Measurements from ENCODE around the gene SLC25A36.

DNA sequence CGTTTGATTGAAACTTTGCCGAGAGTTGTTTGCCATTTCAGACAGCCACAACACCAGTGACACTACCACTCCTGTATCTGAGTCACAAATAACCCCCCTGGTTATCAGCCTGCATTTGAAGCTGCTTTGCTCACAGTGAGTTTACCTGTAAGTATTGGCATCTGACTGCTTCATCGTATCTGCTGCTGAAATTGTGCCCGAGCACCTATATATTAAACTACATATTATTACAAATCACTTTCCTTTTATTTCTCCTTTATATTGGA is 70.3 kb downstream of the SLC25A36 start:
- no peak for TF ChIP-seq EZH2phosphoT487 (IDR thresholded peaks at IDR 0.05; ENCODE audit: insufficient read depth, low read depth)
- TF ChIP-seq EZH2 (IDR thresholded peaks at IDR 0.05; ENCODE audit: insufficient read depth, poor library complexity, severe bottlenecking): no peak

Measured in GM23248 (cell line).